ENCODE results near the gene GATA6.
"Not testable (repeated sequence)": the region's sequence is repeated elsewhere in the genome, so short reads cannot be mapped to it uniquely, and the experiment has no call there.

The GATA6 gene

DNA sequence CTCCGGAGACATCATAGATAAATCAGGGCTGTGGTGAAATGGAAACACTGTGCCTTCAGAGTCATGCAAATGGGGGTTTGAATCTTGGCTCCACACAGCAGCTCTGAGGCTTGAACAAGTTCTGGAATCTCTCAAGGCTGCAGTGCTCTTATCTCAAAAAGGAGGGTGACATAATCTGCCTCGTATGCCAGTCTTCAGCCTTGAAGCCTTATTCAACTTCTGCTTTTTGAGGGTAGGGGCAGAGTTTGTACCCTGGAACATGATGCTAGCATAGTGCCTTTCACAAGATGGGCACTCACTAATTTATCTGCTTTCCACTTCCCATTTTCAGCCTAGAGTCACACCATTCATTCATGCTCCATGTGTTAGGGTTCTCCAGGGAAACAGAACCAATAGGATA lies 42.3 kb downstream of the GATA6 start:
- no peak for DNase-seq

DNA sequence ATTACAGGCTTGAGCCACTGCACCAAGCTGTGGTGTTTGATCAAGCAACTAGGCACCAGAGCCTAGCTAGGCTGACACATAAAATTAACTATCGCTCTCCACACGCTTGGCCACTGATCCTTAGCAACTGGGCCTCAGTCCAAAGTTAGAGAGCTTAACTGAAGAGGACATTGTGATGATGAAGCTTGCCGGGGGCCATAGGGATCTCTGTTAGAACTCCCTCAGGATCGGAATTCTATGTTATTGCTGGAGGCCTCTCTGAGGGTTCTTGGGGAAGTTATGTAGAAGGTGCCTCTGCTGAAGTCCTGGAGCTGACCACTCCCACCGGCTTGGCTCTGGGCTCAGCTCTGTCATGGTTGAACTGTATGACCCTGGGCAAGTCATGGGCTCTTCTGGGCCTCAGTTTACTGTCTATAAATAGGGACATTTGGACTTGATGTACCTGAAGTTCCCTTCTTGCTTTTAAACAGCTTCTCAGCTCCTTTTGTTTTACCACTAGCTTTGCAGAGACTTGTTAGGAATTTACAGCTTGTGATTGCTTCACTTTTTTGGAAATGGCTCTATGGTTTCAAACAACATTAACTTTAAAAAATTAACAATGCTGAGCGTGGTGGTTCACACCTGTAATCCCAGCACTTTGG lies 44.1 kb downstream of the GATA6 start:
- DNase-seq, result no peak

DNA sequence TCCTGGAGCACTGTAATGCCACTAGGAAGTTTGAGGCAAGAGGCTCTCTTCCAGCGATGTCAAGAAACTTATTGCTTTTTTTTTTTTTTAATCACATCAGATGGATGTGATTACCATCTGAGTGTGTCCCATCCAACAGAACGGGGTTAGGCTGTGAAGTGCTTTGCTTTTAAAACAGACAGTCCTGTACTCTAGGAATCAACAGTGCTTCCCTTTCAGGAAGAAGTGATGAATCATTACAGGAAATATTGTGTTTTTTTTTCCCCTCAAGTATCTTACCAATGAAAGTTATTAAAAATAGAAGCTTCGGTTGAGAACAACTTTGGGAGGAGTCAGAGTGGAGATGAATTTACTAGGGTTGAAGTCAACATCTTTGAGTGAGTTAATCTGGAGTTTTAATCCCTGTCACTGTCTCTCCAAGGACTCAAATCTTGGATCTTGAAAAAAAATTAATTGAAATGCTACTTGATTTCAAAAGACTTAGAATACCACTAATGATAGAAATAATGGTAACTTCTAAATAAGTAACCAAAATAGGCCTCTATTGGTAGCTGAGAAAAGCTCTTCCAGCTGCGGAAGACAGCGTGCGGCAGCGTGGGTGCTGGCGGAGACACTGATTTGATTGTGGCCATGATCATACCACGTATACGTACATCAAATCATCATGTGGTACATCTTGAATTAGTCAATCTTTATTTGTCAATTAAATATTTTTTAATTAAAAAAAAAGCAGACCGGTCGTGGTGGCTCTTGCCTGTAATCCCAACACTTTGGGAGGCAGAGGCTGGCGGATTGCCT lies 45.5 kb downstream of the GATA6 start:
- no peak for DNase-seq

DNA sequence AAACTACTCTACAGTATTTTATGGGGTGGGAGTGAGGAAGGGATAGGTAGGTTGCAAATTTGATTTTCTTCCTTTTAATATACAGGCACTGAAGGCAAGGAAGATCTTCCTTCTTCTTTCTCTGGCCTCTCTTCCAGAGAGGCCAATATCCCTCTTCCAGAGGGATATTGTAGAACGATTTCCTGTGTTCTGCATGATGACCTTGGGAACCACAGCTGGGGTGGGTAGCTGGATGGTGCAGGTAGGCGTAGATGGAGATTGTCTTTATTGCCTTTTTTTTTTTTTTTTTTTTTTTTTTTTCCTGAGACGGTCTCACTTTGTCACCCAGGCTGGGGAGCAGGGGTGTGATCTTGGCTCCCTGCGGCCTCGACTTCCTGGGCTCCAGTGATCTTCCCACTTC lies 49.4 kb downstream of the GATA6 start:
- DNase-seq, result no peak

DNA sequence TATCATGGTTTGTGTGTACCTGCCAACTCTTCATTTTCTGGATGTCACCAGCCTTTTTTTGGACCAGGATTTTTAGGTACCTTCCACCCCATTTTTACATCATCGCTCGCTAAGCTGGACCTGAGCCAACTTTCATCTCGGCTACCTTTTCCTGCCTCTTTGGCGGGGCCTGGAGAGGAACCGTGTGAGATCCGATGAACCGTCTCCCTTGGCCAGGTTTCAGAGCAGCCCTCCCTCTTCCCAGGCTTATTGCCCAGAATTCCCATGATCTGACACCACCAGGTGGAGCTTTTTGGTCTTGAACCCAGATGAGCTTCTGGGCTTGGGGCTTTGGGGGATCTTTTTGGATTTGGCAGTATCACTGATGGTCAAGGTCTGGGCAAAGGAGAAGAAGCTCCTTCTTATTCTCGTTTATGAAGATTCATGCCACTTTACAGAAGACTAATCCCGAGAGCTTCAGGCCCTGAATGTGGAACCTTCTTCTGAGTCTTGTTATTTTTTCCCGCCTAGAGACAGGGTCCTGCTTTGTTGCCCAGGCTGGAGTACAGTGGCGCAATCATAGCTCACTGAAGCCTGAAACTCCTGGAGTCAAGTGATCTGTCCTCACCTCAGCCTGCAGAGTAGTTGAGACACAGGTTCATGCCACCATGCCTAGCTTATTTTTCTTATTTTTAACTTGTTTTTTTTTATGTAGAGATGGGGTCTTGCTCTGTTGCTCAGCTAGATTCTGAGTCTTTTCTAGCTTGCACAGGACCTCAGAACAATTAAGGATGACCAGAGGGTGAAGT lies 50.4 kb downstream of the GATA6 start:
- DNase-seq, result no peak

DNA sequence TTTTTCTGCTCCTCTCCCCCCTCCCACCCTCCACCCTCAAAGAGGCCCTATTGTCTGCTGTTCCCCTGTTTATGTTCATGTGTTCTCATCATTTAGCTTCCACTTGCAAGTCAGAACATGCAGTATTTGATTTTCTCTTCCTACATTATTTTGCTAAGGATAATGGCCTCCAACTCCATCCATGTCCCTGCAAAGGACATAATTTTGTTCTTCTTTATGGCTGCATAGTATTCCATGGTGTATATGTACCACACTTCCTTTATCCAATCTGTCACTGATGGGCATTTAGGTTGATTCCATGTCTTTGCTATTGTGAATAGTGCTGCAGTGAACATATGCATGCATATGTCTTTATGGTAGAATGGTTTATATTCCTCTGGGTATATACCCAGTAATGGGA lies 51.2 kb downstream of the GATA6 start:
- not testable (repeated sequence) for DNase-seq

DNA sequence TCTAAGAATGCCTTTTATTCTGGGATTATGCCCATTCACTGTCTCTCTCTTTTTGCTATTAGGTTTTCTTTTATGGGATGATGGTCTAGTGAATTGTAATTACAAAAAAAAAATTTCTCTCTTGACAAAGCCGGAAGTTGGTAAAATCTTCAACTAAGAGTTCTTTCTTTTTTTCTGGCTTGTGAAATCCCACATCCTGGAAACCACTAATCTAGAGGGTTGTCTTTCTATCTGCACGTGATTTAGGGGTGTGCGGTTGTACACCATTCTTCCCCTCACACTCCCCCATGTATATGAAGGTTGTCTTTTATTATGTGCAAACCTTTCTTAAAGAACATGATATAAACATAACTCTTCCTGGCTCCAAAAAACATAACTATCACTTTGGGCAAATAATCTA lies 52.0 kb downstream of the GATA6 start:
- no peak for DNase-seq

DNA sequence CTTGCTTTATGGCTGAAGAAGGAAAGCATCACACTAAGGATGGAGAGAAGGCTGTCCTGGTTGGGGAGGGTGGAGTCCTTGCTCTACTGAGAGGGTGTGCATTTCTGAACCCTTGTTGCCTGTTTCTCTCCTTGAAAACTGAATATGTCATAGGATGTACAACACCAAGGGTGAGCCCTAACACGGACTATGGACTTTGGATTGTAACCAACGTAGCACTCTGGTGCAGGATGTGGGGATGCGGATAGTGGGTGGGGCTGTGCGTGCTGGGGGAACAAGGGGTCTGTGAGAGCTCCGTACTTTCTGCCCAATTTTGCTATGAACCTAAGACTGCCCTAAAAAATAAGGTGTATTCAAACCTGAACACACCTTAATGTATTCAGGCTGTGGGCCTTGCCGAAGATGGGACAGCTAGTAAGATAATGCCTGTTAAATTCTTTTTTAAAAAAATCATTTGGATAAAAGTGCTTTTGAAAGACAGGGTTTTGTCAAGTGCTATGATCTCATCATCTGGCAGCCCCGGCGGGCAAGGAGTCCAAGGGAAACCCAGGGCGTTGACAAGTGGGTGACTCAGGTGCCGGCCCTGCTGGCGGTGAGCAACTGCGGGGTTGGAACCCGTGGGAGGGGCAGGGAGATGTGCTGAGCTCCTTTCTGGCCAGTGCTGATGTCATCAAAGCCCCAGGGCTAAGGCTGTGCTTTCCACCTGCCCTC lies 54.0 kb downstream of the GATA6 start:
- DNase-seq, result no peak

DNA sequence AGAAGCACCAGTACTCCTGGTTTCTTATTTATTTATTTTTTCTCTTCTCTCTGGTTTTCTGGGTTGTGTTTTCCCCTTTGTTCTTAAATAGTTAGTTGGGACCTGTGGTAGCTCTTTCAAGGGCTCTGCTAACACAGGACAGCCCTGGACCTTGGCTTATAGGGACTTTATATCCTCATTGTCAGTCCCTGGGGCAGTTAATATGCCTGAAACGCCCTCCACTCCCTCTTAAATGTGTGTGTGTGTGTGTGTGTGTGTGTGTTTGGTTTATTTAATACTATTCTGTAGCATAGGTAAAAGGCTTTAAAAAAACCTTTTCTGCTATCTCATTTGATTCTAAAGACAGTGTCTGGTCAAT lies 54.6 kb downstream of the GATA6 start:
- DNase-seq, result no peak

DNA sequence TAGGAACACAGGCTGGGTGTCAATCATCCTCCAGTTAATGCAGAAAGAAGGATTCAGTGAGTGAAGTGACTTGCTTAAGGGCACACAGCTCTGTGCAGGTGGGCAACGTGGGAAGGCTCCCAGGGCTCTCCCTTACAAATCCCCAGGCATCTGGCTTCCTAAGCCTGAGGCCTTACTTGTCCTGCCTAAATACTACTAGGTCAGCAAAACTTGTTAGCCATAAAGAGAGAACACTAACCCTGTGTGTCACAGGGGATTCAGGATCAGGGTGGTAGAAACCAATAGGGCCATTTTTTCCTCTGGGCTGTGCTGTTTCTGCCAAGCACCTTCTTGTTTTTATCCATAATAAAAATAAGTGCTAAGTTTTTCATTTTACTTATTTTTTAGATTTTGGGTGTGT lies 55.0 kb downstream of the GATA6 start:
- DNase-seq, result no peak

DNA sequence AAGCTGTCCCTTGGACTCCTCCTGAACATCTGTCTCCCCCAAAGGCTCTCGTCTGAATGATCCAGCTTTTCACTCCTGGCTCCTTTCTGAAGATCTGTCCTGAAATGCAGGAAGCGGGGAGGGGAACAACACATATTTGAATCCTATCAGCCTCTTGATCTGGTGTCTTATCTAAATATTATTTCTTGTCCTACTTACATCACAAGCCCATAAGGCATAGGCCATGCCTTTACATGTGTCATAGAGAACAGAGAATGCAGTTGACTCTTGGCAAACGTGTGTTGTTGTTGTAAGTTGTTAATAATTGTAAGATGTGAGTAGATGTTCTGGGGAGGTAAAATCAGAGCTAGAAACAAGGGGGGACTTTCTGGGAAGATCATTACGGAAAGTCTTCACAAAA lies 57.4 kb downstream of the GATA6 start:
- no peak for DNase-seq

DNA sequence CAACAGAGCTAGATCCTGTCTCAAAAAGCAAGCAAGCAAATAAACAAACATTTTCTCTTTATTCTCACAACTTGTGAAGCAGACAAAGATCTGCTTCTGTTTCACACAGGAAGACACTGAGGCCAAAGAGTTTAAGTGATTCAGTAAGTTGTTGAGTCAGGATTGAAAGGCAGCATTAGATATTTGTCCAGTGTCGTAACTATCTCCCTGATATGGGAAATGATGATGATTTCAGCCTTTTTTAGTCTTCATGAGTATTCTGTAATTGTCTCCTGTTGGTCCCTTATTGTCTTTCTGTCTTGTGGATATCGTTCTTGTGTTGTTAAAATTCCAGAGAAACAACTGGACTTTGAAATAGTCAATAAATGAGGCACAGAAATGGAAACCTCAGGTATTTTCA lies 59.6 kb downstream of the GATA6 start:
- DNase-seq, result no peak

DNA sequence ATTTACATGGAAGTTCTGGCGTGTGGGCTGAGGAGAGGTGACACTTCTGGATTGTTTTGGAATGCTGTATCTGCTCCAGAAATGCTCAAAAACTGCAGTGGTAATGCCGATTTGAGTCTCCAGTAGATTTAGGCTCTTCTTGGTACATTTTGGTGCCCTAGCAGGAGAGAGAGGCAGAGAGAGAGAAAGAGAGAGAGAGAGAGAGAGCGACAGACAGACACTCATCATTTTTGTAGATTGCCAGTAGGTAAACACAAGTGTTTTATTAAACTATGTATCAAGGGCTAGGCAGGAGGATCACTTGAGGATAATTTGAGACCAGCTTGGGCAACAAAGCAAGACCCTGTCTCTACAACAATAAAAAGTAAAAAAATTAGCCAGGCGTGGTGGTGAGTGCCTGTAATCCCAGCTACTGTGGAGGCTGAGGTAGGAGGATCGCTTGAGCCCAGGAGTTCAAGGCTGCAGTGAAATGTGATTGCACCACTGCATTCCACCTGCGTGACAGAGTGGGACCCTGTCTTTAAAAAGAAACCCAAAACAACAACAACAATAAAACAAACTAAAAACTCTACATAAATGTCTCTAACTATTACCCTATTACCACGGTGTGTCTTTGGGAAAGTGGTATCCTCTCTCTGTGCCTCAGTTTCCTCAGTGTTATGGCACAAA lies 60.2 kb downstream of the GATA6 start:
- no peak for DNase-seq

DNA sequence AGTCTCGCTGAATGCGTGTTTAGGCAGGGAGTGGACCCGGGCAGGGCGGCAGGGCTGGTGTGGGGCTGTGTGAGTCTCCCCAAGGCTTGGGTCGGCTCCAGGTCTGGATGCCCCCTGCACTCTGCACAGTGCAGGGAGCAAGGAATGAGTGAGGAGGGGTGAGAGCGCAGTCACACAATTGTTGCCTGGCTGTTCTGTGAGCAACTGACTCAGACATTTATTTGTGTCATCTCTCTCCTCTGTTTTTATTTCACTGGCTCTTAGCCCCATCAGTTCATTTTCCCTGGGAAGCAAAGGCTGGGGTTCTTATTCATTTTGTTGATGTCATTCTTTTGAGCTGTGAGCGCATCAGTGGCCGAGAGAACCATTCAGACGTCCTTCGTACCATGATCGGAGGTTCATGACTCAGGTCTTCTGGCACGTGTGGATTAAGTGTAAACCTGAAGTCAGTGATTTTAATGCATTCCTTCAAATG lies 61.1 kb downstream of the GATA6 start:
- no peak for DNase-seq

DNA sequence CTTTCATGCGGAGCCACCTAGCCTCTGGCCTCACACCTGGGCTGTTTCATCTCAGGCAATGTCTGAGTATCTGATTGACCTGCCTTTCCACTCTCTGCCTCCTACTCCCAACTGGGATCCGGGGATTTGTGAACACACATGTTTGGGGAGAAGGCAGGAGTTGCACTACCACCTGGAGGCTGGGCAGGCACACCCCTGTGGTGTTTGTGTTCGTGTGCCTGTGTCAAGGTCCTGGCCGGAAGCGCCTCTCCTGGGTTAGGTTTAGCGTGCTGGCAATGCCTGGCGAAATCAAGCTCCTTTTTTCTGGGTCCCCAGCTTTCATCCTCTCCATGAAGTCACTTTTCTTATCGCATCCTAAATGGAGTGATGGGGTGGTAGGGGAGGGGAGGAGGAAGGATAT lies 63.9 kb downstream of the GATA6 start:
- no peak for DNase-seq

DNA sequence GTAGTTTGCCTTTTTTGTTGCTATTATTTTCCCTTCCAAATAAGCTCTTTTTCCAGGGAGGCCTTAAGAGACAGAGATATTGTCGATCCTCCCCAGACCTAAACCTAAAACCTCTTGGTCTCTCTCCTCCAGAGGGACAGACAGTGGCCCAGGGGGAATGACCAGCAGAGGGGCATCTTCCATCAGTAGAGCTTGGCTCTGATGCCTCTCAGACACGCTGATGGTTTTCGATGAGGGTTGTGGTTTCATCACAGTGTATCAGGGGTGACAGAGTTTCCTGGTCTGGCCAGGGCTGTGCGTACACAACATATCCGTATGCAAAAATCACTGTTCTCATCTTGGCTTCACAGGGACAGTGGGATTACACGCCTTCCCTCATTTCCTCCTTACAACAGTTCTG lies 68.6 kb downstream of the GATA6 start:
- DNase-seq, result no peak

DNA sequence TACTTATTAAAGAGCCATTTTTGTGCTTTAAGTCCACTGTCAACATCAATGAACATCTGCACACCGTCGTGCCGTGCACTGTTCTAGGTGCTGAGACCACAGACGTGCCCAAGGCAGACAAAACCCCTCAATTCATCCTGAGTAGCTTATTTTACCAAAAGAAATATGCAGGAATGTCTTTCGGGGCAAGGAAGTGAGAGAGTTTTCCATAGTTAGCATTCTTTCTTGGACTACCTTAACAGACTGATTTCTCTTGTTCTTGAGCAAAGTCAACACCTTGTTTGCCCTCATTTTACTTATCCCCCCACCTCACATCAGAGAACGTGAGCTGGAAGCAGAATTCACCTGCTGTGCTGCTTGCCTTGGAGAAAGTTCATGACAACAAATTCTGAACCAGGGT lies 69.3 kb downstream of the GATA6 start:
- no peak for DNase-seq

DNA sequence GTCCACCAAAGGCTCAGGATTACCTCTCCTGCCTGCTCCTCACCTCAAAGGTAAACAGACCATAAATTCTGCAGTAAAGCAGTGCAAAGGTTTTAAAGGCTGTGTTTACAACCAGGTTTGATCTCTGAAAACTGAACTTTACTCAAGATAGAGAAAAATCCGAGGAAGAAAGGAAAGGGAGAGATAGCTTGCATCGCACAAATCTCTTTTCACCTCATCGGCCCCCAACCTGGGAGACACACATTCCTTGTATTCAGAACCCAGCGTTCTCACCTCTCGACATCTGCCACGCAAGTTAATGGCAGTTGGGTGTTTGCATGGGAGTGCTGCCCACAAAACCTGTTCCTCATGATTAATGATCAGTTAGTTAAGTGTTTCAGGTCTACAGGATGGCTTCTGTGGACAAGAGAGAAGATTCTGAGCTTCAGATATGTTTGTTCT lies 72.6 kb downstream of the GATA6 start:
- DNase-seq, result no peak

DNA sequence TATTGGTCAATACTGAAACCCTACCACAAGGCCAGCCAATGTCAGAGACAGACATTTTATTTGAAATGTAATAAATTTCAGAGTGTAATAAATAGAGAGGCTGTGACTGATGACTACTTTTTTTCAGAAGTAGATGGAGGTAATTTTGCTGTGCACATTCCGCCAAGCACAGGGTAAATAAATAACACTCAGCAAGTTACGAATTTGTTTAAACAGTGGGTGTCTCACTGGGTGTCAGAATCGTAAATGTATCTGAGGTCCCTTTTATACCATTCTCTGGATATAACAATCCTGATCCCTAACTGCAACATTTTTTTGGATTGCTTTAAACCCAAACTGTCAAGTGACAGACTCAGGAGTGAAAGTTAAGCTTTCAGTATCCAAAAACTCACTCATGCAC lies 74.1 kb downstream of the GATA6 start:
- DNase-seq, result no peak

DNA sequence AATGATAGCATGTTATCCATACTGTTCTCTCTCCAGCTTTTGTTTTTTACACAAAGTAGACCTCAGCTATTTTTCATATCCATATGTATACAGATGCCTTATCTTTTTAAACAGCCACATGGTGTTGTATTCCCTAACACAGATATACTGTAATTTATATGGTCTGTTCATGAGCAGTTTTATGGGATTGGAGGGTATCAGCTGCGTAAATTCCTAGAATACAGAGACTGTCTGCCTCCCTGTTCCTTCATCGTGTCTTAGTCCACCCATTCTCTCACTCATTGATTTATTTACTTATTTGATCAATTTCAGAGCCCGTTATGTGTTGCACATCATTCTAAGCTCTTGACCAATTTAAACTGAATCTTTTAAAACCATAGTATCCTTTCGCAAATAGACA lies 80.6 kb downstream of the GATA6 start:
- DNase-seq, result no peak

DNA sequence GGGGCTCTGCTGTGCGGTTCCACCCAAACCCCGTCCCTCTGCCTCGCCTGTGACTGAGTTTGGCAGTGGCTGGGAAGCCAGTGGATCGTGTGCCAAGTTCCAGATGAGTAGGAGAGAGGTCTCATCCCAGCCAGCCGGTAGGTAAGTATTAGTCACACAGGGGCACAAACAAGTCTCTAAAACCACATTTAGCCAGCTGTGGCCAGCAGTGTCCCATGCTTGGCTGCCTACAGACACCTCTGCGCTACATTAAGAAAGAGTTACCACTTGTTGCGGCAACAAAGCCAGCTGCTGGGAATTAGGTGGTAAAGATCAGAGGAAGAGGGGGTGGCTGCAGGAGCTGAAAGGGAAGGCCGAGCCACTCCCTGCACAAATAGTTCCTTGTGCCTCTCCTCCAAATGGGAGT lies 81.2 kb downstream of the GATA6 start:
- DNase-seq, result no peak
